Loucy (cell line): ENCODE measurements around the gene SLC35F3.

ENCODE experiments used
- CTCF ChIP-seq: fragments of 200-600 bp; sonication (generic); conservative IDR thresholded peaks from 2 replicates; pipeline ENCODE4 v1.5.1; 2014; ENCODE audit warnings: mild to moderate bottlenecking, antibody characterized with exemption, low read length
- EZH2phosphoT487 ChIP-seq: fragments of 200-600 bp; IDR thresholded peaks from 2 replicates; pipeline ENCODE4 v1.6.1; 2018; ENCODE audit warnings: antibody characterized with exemption, mild to moderate bottlenecking, moderate library complexity, borderline replicate concordance

- TF ChIP-seq EZH2phosphoT487 (no peak), CTCF (no peak)
Measured at GRCh38 chr1:234000557-234001041, 96.1 kb downstream of the SLC35F3 start.
